CD4-positive, alpha-beta T cell treated with Interleukin-6 for 4 hours (primary cell): Measurements from ENCODE around the gene EEF1G.

Experiments used
- DNase-seq: peaks from one replicate; pipeline ENCODE4 v3.0.0-alpha.2; 2020; ENCODE audit warnings: mixed read lengths

EEF1G gene

GRCh38 chr11:62538470-62539237 lies 35.0 kb downstream of the EEF1G start:
- no peak for DNase-seq

DNA sequence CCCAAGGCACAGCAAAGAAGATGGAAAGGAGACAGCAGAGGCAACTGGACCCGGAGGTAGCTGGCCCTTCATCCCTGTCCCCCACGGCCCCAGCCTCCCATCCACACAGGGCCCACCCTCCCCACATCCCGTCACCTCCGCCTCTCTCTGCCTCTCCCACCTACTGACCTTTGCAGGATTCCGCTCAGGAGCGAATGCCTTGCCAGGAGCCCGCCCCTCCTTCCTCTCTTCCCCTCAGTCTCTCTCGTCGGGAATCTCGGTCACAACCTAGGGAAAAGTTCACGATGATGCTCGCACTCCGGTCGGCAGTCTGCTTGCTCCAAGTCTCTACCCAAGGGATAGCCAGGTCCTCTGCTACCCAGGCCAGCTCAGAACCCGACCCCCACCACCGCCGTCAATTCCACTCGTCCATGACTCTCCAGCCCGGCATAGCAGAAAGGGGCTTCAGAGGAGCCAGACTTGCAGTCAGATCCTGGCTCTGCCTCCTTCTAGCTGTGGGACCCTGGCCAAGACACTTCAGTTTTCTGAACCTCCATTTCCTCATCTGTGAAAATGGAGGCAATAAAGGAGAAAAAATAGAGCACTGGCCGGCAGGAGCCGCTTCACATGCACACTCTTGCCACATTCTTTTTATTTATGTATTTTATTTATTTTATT lies 37.3 kb downstream of the EEF1G start:
- DNase-seq = no peak

DNA sequence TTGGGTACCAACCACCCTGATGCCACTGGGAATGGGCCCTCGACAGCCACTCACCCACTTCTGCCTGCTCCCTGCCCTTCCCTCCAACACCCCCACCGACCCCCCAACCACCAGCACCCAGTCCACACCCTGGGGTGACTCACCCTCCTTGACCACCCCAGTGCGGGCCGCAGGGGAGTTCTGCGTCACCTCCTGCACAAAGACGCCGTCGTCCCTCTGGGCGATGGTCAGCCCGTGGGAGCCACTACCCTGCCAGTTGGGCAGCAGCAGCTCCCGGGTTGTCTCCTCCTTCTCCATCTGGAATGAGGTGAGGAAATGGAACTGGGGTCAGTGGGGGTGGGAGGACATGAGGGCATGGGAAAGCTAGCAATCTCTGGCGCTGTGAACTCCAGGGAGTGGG lies 37.9 kb downstream of the EEF1G start:
- DNase-seq = no peak

- DNase-seq = no peak
Observed at GRCh38 chr11:62534779-62535545, 38.7 kb downstream of the EEF1G start.

DNA sequence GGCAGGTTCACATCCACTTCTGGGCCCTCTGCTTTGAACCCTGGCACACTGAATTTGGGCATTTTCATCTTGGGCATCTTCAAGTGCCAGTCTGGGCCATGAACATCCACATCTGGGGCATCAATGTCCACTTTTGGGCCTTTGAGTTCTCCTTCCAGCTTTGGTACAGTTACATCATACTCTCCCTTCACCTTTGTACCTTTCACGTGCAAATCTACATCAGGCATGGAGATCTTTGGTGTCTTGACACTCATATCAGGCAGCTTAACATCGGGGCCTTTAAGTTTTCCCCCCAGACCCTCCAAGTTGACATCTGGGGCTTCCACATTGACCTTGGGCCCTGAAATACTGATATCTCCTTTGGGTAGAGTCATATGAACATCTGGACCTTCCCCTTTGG lies 41.6 kb downstream of the EEF1G start:
- no peak for DNase-seq

DNA sequence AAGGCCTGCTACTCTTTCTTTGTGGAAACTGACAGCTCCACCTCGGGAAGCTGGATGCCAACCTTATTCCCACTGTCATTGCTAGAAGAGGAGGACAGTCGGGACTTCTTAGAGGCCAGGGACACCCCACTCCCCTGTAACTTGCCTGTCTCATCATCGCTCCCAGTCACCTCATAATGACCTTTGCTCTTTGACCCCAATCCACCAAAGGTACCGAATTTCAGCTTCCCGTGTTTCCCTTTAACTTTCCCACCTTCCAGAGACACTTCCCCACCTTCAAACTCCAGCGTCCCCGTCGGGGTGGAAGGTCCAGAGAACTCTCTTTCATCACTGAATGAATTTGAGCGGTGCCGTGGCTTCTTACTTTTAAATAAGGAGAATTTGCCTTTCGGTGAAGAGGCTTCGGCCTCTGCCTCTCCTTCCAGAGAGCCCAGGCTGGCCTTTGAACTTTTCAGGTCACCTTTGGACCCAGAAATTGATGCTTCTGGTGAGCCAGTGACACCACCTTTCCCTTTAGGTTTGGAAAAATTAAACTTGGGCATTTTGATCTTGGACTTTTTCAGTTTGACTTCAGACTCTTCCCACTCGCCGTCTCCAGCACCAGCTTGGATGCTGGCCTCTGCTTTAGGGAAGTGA lies 56.8 kb downstream of the EEF1G start:
- DNase-seq = no peak

GRCh38 chr11:62514151-62514550 lies 59.5 kb downstream of the EEF1G start:
- DNase-seq = no peak

GRCh38 chr11:62513626-62514025 lies 60.1 kb downstream of the EEF1G start:
- DNase-seq = no peak

DNA sequence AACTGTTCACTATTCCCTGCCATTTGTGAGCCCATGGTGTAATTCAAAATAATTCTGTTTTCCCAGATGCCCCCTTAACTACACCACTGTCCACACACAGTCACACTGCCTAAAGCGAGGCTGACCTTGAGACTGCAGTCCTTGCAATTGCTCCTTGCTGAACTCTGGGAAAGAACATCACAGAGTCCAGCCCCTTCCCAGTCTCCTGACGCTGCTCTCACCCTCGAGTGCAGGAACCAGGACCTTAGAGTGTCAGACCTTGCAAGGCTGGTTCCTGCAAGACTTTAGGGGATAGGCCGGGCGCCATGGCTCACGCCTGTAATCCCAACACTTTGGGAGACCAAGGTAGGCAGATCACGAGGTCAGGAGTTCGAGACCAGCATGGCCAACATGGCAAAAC lies 60.7 kb downstream of the EEF1G start:
- no peak for DNase-seq
